ENCODE results near the gene BTN2A1. TPM values are rescaled to one million over a fixed set of nuclear protein-coding genes. Genes with fewer than 3 reads are reported as not detected.
"Not testable (repeated sequence)": the region's sequence is repeated elsewhere in the genome, so short reads cannot be mapped to it uniquely, and the experiment has no call there.

BTN2A1 gene
- total RNA-seq, 4 donors from 2014 or later, result 5.9 to 11.4 (median 7.8) TPM

DNA sequence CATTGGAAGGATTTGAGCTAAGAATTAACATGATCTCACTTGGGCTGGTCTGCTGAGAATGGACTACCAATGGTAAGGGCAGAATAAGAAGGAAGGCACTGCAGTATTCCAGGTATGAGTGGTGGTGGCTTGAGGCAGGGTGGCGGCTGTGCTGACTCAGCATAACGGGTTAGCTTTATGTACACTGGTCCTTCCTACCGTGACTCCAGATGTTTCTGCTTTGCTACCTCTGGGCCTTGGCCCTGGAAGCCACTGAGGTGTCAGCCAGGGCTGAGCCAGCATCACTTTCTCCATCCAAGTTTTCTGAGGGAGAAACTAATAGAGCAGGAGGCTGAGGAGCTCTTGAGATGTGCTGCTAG lies 30.3 kb upstream of the BTN2A1 start:
- H3K4me3 ChIP-seq, result no peak overlapping the region
- no peak for DNase-seq
- WGBS, 2 donors, result 81 to 84% methylated on average over 3 of the region's 3 CpGs
- no peaks in the 10 kb centered on the region for H3K9me3 ChIP-seq
- H3K27me3 ChIP-seq, result no peaks in the 10 kb centered on the region
- H3K4me1 ChIP-seq, result peaks cover 3 to 26% (median 18%) of the 10 kb centered on the region in 3 donors
- TF ChIP-seq, protein P1, sequence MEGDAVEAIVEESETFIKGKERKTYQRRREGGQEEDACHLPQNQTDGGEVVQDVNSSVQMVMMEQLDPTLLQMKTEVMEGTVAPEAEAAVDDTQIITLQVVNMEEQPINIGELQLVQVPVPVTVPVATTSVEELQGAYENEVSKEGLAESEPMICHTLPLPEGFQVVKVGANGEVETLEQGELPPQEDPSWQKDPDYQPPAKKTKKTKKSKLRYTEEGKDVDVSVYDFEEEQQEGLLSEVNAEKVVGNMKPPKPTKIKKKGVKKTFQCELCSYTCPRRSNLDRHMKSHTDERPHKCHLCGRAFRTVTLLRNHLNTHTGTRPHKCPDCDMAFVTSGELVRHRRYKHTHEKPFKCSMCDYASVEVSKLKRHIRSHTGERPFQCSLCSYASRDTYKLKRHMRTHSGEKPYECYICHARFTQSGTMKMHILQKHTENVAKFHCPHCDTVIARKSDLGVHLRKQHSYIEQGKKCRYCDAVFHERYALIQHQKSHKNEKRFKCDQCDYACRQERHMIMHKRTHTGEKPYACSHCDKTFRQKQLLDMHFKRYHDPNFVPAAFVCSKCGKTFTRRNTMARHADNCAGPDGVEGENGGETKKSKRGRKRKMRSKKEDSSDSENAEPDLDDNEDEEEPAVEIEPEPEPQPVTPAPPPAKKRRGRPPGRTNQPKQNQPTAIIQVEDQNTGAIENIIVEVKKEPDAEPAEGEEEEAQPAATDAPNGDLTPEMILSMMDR (IDR thresholded peaks at IDR 0.05), result no peak
- TF ChIP-seq POLR2A (IDR thresholded peaks at IDR 0.05), result no peak
- H3K27ac ChIP-seq, result no peak overlapping the region
- intact Hi-C loops (cut with DNase I), result no loop called here
- H3K36me3 ChIP-seq, result peaks cover 0 to 59% (median 7%) of the 10 kb centered on the region in 3 donors

DNA sequence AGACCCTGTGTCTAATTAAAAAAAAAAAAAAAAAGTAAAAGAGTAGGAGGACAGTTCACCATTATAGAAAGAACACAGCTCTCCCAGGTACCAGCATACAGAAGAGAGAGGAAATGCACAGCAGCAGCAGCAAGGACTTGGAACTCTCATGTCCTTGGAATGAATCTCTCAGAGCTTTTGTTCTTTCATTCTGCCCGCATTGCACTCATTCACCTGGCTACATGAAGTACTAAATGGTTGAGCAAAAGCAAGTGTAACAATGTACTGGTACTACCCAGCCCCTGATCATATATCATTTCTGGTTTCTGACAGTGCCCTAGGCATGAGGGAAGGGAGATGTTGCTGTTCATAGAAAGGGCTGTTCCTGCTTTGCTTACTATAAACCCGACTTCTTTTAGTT lies 29.5 kb upstream of the BTN2A1 start:
- intact Hi-C loops (cut with DNase I), result no loop called here

DNA sequence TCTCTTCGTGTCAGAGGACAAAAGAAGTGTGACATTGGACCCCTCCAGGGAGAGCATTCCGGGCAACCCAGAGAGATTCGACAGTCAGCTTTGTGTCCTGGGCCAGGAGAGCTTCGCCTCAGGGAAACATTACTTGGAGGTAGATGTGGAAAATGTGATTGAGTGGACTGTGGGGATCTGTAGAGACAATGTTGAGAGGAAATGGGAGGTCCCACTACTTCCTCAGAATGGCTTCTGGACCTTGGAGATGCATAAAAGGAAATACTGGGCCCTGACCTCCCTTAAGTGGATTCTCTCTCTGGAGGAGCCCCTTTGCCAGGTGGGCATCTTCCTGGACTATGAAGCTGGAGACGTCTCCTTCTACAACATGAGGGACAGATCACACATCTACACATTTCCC lies 27.0 kb upstream of the BTN2A1 start:
- no peak overlapping the region for H3K27ac ChIP-seq
- peaks cover 0 to 59% (median 7%) of the 10 kb centered on the region in 3 donors for H3K36me3 ChIP-seq
- WGBS, 2 donors, result 65 to 85% methylated on average over 1 to 4 of the region's 5 CpGs
- TF ChIP-seq POLR2A (IDR thresholded peaks at IDR 0.05), result no peak
- TF ChIP-seq, protein P1 (IDR thresholded peaks at IDR 0.05), result no peak
- H3K27me3 ChIP-seq, result no peaks in the 10 kb centered on the region
- no peak for DNase-seq
- intact Hi-C loops (cut with DNase I), result no loop called here
- H3K9me3 ChIP-seq, result peaks cover 0 to 8% (median 0%) of the 10 kb centered on the region in 3 donors
- no peak overlapping the region for H3K4me3 ChIP-seq
- peaks cover 0 to 3% (median 0%) of the 10 kb centered on the region in 3 donors for H3K4me1 ChIP-seq

More for the DNA sequence above, 29.5 kb upstream of the BTN2A1 start:
- WGBS, 2 donors, result 94% methylated on average over 2 of the region's 2 CpGs
- Histone ChIP-seq H3K27ac (no peak overlapping the region), H3K27me3 (no peaks in the 10 kb centered on the region), H3K4me1 (peaks cover 0 to 18% (median 18%) of the 10 kb centered on the region in 3 donors), H3K9me3 (no peaks in the 10 kb centered on the region), H3K4me3 (no peak overlapping the region), H3K36me3 (peaks cover 0 to 59% (median 7%) of the 10 kb centered on the region in 3 donors)
- TF ChIP-seq POLR2A (IDR thresholded peaks at IDR 0.05), result no peak
- TF ChIP-seq, protein P1 (IDR thresholded peaks at IDR 0.05), result no peak
- no peak for DNase-seq

DNA sequence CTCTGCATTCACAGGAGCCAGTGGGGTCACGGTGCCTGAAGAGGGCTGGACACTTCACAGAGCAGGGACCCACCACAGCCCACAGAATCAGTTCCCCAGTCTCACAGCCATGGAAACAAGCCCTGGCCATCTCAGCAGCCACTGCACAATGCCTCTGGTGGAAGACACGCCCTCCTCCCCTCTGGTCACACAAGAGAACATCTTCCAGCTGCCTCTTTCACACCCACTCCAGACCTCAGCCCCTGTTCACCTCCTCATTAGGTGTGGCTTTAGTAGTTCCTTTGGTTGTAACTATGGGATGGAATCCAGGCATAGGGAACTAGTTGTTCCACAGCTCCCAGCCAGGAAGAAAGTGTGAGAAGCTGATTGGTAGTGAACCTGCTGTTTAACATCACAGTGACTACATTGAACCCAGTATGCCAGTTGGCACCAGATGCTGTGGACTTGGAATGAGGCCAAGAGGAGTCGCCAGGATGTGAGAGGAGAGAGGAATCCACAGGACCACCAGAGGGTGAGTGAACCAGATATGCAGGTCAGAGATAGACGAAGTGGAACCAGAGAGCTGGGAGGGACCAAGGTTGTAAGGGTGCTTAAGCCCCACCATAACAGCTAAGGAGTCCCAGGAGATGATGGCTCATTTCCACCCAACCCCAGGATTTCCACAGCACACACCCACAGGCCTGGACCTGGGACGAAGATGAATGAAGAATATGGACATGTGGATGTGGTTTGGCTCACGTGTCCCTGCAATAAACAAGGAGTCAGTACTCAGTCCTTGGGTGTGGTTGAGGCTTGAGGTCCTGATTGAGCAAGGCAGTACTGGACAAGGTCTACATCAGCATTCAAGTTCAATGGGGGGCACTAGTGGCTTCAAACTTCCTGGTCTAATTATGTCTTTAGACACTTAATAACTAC lies 26.2 kb upstream of the BTN2A1 start:
- WGBS, 2 donors, result 77 to 81% methylated on average over 4 to 5 of the region's 6 CpGs
- Histone ChIP-seq H3K27me3 (no peaks in the 10 kb centered on the region), H3K4me1 (peaks cover 0 to 3% (median 0%) of the 10 kb centered on the region in 3 donors), H3K9me3 (peaks cover 0 to 8% (median 0%) of the 10 kb centered on the region in 3 donors), H3K27ac (no peak overlapping the region), H3K4me3 (no peak overlapping the region), H3K36me3 (peaks cover 0 to 53% (median 7%) of the 10 kb centered on the region in 3 donors)
- TF ChIP-seq, protein P1 (IDR thresholded peaks at IDR 0.05), result no peak
- TF ChIP-seq POLR2A (IDR thresholded peaks at IDR 0.05), result no peak
- intact Hi-C loops (cut with DNase I), result no loop called here
- DNase-seq, result no peak

DNA sequence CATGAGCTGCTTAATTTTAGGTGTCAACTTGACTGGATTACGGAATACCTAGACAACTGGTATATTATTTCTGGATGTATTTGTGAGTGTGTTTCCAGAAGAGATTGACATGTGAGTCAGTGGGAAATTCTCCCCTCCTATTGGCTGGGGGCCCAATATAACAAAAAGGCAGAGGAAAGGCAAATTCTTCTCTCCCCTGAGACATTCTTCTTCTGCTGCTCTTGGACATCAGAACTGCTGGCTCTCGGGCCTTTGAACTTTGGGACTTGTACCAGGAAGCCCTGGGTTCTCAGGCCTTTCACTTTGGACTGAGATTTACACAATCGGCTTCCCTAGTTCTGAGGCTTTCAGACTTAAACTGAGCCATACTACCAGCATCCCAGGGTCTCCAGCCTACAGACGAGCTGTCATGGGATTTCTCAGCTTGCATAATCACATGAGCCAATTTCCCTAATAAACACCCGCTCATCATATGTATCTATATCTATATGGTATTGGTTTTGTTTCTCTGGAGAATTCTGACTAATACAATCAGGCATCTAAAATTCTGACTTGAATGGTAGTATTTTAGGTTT lies 25.0 kb upstream of the BTN2A1 start:
- no peak overlapping the region for H3K4me3 ChIP-seq
- TF ChIP-seq, protein P1 (IDR thresholded peaks at IDR 0.05), result no peak
- no peak for TF ChIP-seq POLR2A (IDR thresholded peaks at IDR 0.05)
- intact Hi-C loops (cut with DNase I), result no loop called here
- H3K27me3 ChIP-seq, result no peaks in the 10 kb centered on the region
- no peak overlapping the region for H3K27ac ChIP-seq
- peaks cover 0 to 8% (median 0%) of the 10 kb centered on the region in 3 donors for H3K9me3 ChIP-seq
- H3K4me1 ChIP-seq, result peaks cover 0 to 3% (median 0%) of the 10 kb centered on the region in 3 donors
- 88 to 90% methylated on average over 5 of the region's 5 CpGs for WGBS, 2 donors
- DNase-seq, result no peak
- H3K36me3 ChIP-seq, result peaks cover 0 to 41% (median 7%) of the 10 kb centered on the region in 3 donors

DNA sequence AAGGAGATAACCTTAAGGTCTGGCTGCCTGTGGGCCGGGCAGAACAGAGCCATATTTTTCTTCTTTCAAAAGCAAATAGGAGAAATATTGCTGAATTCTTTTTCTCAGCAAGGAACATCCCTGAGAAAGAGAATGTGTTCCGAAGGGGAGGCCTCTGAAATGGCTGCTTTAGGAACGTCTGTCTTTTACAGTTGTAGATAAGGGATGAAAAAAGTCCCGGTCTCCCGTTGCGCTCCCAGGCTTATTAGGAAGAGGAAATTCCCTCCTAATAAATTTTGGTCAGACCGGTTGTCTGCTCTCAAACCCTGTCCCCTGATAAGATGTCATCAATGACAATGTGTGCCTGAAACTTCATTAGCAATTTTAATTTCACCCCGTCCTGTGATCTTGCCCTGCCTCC lies 24.1 kb upstream of the BTN2A1 start:
- H3K9me3 ChIP-seq; intact Hi-C loops (cut with DNase I); H3K27ac ChIP-seq; DNase-seq; H3K27me3 ChIP-seq; H3K4me1 ChIP-seq; H3K4me3 ChIP-seq: not testable (repeated sequence)
- WGBS, 2 donors, result 88 to 99% methylated on average over 8 of the region's 8 CpGs
- H3K36me3 ChIP-seq, result peaks cover 0 to 31% (median 7%) of the 10 kb centered on the region in 3 donors
